Hematopoietic multipotent progenitor cell treated with erythropoietin and hydrocortisone succinate and interleukin-3 and kit ligand, for 8 days (in vitro differentiated cells): ENCODE results near the gene DAP.
"Not testable (repeated sequence)": the region's sequence is repeated elsewhere in the genome, so short reads cannot be mapped to it uniquely, and the experiment has no call there.

ENCODE experiments used
- DNase-seq: peaks from one replicate; pipeline ENCODE4 v3.0.0-alpha.2; 2015

DAP gene

GRCh38 chr5:10648806-10649665, 112.0 kb downstream of the DAP start:
- DNase-seq, result no peak

GRCh38 chr5:10647640-10648039, 113.4 kb downstream of the DAP start:
- no peak for DNase-seq

- no peak for DNase-seq
These were observed 115.4 kb downstream of the DAP start for GRCh38 chr5:10645671-10646070.

- DNase-seq, result no peak
These were observed 115.9 kb downstream of the DAP start for GRCh38 chr5:10645146-10645545.

- no peak for DNase-seq
These were observed 116.8 kb downstream of the DAP start for GRCh38 chr5:10644192-10644591.

- DNase-seq, result no peak
These were observed 118.7 kb downstream of the DAP start for GRCh38 chr5:10642367-10642766.

GRCh38 chr5:10639846-10640368, 121.1 kb downstream of the DAP start:
- DNase-seq, result no peak

- DNase-seq, result not testable (repeated sequence)
These were observed 122.3 kb downstream of the DAP start for GRCh38 chr5:10638723-10639122.

GRCh38 chr5:10637944-10638343, 123.1 kb downstream of the DAP start:
- no peak for DNase-seq

- no peak for DNase-seq
These were observed 124.5 kb downstream of the DAP start for GRCh38 chr5:10636363-10637142.

GRCh38 chr5:10635867-10636350, 125.1 kb downstream of the DAP start:
- no peak for DNase-seq

- no peak for DNase-seq
These were observed 125.7 kb downstream of the DAP start for GRCh38 chr5:10635257-10635866.

- DNase-seq, result no peak
These were observed 126.5 kb downstream of the DAP start for GRCh38 chr5:10634562-10634961.

- DNase-seq, result no peak
These were observed 127.0 kb downstream of the DAP start for GRCh38 chr5:10634050-10634449.

GRCh38 chr5:10633271-10634049, 127.6 kb downstream of the DAP start:
- DNase-seq, result no peak

- no peak for DNase-seq
These were observed 128.8 kb downstream of the DAP start for GRCh38 chr5:10632110-10632761.

GRCh38 chr5:10631316-10631996, 129.6 kb downstream of the DAP start:
- DNase-seq, result no peak

- not testable (repeated sequence) for DNase-seq
These were observed 130.3 kb downstream of the DAP start for GRCh38 chr5:10630744-10631143.

GRCh38 chr5:10630126-10630525, 130.9 kb downstream of the DAP start:
- DNase-seq, result no peak

GRCh38 chr5:10629682-10630081, 131.4 kb downstream of the DAP start:
- no peak for DNase-seq
